LHCN-M2 (cell line): Measurements from ENCODE around the gene E4F1. TPM values are rescaled to one million over a fixed set of nuclear protein-coding genes. Genes with fewer than 3 reads are reported as not detected.
"Not testable (repeated sequence)": the region's sequence is repeated elsewhere in the genome, so short reads cannot be mapped to it uniquely, and the experiment has no call there.

Experiments used
- DNase-seq: peaks from one replicate; pipeline ENCODE4 v3.0.0-alpha.2; 2012; ENCODE audit warnings: low read depth
- total RNA-seq: library from RNA; depleted of rRNA; stranded (reverse); fragments of >200 nt; gene quantifications from 2 replicates; pipeline ENCODE4 v1.2.3, GENCODE V29; 2014

Gene E4F1
- total RNA-seq, 1 experiment from 2014 or later = 34.0 TPM

DNA sequence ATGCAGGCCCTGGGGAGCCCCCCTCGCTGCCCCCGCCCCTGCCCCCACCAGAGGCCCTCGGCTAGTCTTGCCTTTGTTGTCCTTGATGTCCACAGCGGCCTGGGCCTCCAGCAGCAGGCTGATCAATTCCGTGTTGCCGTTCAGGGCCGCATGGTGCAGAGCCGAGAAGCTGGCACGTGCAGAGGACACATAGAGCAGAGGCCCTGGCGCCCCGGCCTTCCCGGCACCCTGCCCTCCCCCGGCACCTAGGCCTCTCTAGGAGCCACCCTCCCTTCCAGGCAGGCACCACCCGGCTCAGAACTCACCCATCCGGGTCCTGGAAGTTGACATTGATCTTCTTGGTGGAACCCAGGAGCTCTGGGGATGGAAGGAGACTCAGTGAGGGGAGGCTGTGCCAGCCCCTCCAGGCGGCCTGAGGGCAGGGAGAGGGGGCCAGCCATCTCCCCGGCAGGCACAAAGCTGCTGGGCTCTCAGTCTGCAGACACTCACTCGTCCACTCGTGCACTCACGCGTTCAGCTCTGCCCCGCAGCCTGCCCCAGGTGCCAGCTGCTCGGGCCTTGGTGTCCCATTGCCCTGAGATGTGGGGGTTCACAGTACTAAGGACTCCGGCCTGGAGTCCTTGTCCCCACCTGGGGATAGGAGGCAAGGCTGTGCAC, 33.3 kb upstream of the E4F1 start:
- DNase-seq = no peak

DNA sequence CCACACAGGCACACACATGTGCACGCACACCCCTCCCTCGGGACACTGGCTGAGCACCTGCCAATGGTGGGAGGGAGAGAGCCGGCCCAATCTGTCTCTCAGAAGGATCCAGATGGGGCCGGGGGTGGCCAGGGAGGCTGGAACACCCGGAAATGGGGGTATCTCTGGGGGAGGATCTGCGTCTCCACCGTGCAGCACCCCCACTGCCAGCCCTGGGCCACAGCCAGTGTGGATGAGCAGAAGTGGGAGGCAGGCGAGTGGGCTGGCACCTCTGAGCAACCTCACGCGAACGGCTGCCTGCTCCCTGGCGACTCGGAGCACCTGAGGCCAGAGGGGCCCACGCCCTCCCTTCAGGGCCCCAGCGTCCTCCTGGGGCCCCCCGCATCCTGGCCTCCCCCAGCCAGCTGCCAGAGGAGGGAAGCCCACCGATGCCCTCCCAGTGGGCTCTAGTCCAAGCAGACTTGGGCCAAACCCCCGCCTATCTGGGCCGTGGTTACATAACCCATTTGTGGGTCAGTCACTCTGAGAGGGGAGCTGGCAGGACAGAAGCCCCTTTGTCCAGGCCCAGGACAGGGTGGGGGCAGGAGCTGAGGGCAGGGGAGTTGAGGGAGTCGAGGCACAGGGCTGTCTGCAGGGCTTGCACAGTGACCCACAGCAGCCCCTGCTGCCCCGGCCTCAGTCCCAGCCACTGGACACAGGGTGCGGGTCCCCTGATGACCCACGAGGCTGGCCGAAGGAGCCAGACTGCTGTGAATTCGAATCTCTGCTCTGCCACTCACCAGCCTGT, 32.5 kb upstream of the E4F1 start:
- DNase-seq = no peak

DNA sequence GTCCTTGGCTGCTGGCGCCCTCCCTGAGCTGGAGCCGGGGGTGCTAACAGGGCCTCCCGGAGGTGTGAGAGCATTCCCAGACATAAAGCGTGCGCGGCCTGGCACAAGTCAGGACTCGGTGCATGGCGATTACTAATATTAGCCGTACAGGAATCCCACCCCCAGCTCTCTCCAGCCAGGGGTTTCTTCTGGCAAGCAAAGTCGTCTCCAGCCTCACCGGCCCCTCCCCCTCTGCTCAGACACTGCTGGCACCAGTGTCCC, 32.0 kb upstream of the E4F1 start:
- no peak for DNase-seq

DNA sequence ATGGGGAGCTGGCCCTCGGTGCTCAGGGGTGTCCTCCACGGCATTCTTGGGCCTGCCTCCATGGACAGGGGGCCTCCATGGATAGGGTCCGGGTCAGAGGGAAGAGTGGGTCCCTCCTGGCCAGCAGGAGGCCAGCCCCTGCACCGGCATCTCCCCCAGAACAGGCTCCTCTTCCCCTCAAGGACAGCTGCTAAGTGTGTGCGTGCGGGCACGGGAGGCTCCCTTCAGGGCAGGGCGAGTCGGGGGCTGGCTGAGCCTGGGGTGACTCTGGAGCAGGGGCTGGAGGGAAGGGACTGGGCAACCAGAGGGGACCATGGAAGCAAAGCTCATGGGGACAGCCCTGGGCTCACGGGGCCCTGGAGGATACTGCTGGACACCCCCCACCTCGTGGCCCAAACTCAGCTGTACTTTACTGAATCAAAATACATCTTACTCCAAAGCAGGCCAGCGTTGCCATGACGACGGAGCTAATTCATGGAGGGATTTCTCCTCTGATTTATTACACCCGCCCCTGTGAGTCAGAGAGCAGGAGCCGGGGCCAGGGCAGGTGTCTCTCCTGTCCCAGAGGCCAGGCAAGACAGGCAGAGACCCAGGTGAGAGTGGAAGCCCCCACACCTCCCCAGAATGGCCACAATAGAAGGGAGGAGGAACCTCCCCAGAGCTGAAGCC, 29.1 kb upstream of the E4F1 start:
- DNase-seq = peak; percentile 66

DNA sequence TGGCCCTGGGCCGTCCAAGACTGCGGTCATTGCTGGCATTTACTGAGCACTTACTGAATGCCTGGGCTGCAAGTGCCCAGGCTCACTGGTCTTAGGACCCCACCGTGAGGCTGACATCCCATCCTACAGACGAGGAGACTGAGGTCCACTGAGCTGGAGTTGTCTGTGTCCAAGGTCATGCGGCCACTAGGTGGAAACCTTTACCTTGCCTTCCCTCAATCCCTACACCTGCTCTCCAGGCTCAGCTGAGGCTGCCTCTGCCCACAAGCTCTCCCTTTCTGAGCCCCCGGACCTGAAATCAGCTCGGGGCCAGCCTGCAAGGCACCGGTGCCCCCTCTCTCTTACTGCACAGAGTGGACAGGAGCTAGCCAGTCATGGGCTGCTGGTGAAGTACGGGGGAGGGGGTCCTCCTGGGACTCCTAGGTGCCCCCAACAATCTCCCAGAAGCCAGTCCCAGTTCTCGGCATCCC, 28.5 kb upstream of the E4F1 start:
- DNase-seq = peak; percentile 44

DNA sequence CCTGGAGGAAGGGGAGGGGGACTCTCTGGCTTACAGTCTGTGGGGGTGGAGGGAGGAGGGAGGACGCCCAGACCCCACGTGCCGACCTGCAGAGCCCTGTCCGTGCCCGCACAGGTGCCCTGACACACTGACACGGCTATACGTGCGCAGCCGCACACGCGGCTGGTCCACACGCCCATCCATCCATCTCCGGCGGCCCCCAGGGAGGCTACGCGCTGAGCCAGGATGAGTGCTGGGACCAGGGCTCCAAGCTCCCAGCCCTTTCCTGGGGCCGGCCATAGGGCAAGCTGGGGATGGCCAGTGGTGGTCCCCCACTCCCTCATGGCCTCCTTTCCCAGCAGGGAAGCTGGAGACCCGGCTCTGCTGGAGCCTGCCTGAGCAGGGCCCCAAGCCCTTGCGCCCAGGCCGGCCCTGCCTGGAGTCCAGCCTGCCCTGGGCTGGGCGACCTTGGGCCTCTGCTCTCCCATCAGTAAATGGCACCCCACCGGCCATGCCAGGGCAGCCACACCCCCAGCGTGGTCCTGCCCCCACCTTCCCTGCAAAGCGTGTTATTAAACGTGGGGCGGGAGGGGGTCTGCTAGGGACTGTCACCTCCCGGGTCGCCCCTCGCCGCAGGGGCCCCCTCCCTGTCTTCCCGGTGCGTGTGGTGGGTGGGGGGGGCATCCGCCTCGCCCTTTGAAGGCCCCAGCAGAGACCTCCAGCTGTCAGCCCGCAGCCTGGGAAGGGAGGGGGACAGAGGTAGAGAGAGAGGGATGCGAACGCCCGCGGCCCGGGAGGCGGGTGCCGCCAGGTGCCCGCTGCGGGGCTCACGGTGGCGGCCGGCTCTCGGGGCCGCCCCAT, 27.8 kb upstream of the E4F1 start:
- no peak for DNase-seq

DNA sequence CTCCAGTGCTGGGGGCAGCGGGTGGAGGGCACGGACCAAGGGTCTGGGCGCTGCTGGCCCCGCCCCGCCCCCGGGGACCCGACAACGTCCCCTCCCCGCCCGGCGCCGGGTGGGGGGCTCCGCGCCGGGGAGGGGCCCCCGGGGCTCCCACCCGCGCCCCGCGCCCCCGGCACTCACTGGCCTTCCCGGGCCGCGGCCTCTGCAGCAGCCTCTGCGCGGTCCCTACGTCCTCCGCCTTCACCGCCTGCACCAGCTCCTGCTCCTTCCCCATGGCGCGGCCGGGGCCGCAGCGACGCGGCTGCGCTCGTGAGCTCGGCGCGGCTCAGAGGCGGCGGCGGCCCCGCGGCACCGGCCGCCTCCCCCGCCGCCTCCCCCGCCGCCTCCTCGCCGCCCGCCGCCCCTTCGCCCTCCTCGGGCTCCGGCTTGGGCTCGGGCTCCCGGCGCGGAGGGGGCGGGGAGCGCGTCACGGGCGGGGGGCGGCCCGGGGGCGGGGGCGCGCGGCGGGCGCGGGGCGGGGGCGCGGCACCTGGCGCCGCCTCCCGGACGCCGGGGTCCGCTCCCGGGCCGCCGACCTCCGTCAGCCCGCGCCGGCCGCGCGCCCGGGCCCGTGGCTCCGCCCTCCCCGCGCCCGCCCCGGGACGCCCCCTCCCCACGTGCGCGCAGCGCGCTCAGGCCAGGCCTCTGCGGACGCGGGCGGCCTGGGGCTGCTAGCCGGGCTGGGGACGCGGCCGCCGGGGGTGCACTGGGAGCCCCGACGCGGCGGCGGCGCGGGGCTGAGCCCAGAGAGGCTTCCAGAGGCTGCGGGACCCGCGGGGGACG, 27.0 kb upstream of the E4F1 start, which contains the start of gene CASKIN1:
CASKIN1 (minus strand) TSS at position 444 of the 819 bp plus-strand sequence; CDS start at position 271, 173 bp downstream.
- peak; percentile 16 for DNase-seq

DNA sequence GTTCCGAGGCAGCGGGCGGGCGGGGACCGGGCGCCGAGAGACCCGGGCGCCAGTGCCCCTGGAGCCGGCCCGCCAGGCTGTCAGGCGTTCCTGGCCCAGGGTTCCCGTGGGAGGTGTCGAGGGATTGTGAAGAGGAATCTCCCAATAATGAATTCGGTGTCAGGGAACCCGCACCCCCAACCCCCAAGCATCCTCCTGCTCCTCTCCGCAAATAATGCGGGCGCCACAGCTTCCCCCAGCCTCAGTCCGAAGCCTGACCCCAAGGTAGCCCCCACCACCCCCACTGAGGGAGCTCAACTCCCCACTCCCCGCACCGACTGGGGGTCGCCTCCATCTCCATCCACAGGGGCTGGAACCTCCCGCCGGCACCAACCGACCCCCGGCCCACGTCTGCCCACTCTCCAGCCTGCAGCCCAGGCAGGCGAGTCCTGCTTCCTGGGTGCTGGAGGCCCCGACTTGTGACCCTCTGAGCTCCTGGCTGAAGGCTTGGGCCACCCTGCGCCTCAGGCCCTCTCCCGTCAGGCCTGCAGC, 26.3 kb upstream of the E4F1 start:
- no peak for DNase-seq

DNA sequence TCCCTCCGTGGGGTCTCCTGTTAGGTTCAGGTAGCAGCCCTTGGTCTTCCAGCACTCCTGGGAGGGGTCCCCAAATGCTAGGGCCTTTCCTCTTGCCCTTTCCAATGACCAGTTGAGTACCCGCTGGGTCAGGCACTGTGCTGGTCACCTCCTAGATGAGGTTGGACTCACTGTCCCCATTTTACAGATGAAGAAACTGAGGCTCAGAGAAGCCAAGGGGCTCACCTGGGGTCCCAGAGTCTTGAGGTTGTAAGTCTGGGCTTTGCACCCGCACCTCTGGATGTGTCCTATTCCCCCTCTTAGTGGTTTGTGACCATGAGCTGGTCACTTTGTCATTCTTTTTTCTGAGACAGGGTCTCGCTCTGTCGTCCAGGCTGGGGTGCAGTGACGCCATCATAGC, 25.6 kb upstream of the E4F1 start:
- no peak for DNase-seq

DNA sequence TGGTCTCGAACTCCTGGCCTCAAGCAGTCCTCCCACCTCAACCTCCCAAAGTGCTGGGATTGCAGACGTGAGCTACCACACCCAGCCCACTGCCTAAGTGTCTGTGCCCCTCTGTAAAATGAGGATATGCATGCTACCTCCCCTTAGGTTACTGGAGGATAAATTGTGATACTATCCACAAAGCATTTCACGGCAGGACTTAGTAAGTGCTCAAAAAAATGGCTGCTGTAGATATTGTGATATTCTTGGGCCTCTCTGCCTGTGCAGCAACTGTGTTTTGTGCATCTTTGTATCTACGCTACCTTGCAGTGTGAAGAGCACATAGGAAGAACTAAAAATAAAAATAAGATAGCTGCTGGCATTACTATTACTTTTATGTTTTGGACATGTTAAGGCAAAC, 25.1 kb upstream of the E4F1 start:
- no peak for DNase-seq

DNA sequence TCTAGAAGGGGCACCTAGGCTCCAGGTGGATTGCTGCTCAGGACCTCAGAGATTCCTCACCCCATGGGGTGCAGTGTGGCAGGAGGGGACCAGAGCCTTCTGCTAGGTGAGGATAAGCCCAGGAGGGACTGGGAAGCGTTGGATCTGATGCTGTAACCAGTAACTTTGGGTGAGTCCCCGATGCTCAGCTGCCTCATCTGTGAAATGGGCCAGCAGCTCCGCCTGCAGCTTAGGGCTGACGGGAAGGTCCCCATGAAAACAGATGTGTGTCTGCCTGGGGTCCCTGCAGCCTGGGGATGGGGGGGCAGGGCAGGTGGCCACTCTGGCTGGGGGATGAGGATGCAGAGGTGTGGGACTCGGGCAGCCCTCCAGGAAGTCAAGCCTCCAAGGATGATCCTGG, 24.3 kb upstream of the E4F1 start:
- DNase-seq = no peak

DNA sequence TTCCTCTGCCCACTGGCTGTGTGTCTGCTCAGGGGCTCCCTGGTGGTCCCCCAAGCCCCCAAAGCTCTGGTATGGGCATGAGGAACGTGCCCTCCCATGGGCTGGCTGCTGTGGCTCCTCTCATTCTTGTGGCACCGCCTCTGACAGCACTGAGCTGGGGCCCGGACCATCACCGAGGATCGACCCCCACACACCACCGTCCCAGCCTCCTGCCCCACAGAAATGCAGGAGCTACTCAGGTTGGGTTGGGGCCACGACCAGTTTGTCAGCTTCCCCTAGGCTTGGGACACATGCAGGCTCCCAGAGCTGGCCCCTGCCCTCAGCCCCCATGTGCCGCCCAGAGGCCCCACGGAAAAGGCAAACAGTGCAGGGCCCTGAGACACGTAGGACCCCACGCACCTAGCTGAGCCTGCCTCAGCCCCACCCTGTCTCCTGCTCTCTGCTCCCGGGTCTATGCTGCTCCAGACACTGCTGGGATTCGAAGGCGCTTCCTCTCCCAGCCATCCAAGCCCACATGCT, 23.7 kb upstream of the E4F1 start:
- DNase-seq = no peak

DNA sequence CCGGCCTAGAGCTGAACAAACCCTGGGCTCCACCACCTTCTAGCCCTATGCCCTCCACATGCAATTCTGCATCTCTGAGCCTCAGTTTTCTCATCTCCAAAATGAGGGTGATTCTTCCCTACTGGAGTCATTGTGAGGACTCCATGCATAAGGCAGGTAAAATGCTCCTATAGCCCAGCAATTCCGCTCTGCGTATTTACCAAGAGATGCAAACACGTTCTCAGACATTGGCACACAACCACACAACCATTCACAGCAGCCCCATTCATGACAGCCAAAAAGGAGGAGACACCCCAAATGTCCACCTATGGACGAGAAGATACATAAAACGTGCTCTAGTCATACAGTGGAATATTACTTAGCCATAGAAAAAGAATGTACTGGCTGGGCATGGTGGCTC, 23.1 kb upstream of the E4F1 start:
- no peak for DNase-seq

DNA sequence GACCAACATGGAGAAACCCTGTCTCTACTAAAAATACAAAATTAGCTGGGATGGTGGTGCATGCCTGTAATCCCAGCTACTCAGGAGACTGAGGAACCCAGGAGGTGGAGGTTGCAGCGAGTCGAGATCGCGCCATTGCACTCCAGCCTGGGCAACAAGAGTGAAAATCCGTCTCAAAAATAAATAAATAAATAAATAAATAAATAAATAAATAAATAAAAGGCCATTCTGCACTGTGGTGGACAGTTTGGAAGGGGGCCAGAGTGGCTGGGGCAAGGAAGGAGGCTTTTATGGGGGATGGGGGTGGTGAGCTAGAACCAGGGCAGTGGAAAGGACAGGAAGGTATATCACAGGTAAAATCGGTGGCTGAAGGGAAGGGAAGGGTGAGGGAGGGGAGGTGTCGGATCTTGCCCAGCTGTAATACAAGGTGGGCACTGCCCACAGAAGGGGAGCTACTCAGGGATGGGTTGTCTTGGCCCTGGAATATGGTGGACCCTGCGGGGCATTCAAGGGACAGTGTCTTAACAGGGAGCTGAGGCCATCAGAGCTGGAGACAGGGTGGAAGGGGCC, 20.2 kb upstream of the E4F1 start:
- DNase-seq = not testable (repeated sequence)

DNA sequence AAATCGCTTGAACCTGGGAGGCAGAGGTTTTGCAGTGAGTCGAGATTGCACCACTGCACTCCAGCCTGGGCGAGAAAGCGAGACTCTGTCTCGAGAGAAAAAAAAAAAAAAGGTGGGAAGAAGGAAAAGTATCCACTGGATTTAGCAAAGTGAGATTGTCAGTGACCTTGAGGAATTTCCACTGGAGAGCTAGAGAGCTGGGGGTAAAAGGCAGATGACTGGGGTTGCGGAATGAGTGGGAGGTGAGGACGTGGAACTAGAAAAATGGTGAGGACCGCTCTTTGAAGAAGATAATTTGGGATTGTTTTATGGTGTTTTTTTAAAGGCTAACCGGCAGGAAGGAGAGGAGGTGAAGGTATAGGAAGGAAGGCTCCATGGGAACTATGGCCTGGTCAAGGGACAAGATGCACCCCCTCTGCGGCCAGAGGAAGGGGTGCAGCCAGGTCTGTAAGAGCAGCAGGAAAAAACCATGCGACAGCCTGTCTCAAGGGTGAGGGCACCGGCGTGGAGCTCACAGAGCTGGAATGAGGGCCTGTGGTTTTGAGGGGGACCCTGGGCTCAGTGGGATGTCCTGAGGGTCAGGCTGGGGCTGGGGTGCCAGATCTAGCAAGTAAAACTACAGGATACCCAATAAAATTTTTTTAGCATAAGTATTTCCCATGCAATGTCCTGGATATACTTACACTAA, 18.8 kb upstream of the E4F1 start:
- DNase-seq = no peak

DNA sequence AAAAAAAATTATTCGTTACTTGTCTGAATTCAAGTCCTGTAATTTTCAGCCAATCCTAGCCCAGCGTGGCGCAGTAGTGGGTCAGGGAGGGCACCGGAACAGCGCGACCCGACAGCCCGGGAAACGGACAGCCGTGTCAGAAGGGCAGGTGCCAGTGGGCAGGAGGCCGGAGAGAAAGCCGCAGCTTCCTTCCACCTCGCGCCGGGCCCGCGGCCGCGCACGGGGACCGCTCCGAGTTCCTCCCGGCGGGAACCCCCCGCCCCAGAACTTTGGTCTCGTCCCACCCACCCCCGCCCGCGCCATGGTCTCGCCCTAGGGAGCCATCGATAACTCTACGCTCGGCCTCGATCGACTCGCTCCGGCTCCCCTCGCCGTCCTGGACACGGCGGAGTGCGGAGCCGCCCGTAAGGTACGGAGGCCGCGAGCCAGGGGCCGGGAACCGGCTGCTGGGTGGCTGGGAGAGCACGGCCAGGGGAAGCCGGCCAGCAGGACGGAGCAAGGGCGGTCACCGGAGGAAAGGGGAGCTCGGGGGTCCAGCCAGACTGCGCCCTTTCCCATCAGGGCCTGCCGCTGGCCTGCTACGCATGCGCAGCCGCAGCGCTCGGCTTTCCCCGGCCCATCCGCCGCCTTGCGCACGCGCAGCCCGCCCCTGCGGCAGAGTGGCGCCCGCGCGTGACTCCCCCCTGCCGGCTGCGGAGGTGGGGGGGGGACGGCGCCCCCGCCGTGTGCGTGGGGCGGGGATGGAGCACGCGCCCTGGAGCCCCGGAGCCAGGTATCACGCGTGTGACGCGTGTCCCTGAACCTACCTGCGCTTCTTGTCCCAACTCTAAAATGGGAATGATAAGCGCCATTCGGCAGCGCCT, 18.1 kb upstream of the E4F1 start, which contains the start of gene MLST8:
MLST8 (plus strand) TSS at position 351 of the 863 bp plus-strand sequence. CDS start 632 bp downstream, outside the sequence.
- DNase-seq = peak; percentile 77

DNA sequence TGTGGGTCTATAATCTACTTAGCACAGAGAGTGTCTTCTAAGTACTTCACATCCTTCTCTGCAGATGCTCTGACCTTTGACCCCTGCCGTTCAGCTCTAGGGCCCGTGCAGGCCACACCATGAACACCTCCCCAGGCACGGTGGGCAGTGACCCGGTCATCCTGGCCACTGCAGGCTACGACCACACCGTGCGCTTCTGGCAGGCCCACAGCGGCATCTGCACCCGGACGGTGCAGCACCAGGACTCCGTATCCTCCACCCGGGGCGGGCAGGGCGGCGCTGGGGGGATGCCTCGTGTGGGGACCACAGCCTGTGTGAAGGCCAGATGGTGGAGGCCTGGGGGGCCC, 17.5 kb upstream of the E4F1 start:
- no peak for DNase-seq

DNA sequence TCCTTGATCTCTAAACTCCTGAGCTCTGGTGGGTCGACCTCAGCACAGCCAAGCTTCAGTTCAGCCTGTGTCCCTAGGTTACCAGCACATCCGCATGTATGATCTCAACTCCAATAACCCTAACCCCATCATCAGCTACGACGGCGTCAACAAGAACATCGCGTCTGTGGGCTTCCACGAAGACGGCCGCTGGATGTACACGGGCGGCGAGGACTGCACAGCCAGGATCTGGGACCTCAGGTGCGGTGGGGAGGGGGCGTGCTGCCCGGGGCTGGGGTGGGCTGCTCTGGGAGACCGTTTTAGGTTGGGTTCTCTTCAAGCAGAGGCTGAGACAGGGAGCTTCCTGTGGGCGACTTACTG, 17.0 kb upstream of the E4F1 start:
- DNase-seq = no peak
